Neural progenitor cell (in vitro differentiated cells): ENCODE results near the gene OBI1.

ENCODE experiments used
- CTCF ChIP-seq: fragments of 200-600 bp; sonication (generic); IDR thresholded peaks from 2 replicates; pipeline ENCODE4 v1.5.1; 2017; ENCODE audit warnings: antibody characterized with exemption, mild to moderate bottlenecking
- EZH2phosphoT487 ChIP-seq: fragments of 200-600 bp; sonication (generic); IDR thresholded peaks from 2 replicates; pipeline ENCODE4 v1.6.1; 2017; ENCODE audit warnings: antibody characterized with exemption

- TF ChIP-seq CTCF (no peak), EZH2phosphoT487 (no peak)
Measured at GRCh38 chr13:78680576-78681350, 21.8 kb upstream of the OBI1 start.
